Measurements from ENCODE around the gene TMED8. TPM values are rescaled to one million over a fixed set of nuclear protein-coding genes. Genes with fewer than 3 reads are reported as not detected.

Gene TMED8
- total RNA-seq, 1 donor from 2014 or later, result 31.3 TPM

DNA sequence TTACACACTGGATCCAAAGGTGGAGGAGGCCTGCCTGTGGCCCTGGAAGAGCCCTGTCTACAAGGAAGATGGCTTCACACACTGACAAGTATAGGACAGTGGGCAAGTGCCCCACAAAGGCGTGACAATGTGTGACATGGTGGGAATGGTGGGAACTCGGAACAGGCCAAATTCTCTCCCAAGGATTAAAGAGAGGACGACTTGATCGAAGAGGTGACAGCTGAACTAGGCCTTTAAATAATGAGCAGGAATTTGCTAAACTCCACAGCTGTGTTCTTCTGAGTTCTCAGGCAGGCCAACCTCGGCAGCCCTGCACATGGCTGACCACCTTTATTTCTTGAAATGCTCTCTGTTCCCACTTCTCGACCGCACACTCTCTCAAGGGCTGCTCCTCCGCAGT, 80.0 kb downstream of the TMED8 start:
- Mint-ChIP-seq H3K27me3 (no peaks in the 10 kb centered on the region), H3K27ac (no peak overlapping the region), H3K9me3 (no peaks in the 10 kb centered on the region), H3K4me1 (no peaks in the 10 kb centered on the region), H3K4me3 (no peak overlapping the region), H3K36me3 (ENCODE audit: low read depth) (peaks cover 55% of the 10 kb centered on the region)
- intact Hi-C loops (cut with micrococcal nuclease), result no loop called here
- no peak for DNase-seq
- CTCF ChIA-PET, result no interaction called here
- TF ChIP-seq, protein P1, sequence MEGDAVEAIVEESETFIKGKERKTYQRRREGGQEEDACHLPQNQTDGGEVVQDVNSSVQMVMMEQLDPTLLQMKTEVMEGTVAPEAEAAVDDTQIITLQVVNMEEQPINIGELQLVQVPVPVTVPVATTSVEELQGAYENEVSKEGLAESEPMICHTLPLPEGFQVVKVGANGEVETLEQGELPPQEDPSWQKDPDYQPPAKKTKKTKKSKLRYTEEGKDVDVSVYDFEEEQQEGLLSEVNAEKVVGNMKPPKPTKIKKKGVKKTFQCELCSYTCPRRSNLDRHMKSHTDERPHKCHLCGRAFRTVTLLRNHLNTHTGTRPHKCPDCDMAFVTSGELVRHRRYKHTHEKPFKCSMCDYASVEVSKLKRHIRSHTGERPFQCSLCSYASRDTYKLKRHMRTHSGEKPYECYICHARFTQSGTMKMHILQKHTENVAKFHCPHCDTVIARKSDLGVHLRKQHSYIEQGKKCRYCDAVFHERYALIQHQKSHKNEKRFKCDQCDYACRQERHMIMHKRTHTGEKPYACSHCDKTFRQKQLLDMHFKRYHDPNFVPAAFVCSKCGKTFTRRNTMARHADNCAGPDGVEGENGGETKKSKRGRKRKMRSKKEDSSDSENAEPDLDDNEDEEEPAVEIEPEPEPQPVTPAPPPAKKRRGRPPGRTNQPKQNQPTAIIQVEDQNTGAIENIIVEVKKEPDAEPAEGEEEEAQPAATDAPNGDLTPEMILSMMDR (IDR thresholded peaks at IDR 0.05), result no peak
- ATAC-seq (ENCODE audit: low read depth), result no peak
- POLR2A ChIA-PET, result no interaction called here

DNA sequence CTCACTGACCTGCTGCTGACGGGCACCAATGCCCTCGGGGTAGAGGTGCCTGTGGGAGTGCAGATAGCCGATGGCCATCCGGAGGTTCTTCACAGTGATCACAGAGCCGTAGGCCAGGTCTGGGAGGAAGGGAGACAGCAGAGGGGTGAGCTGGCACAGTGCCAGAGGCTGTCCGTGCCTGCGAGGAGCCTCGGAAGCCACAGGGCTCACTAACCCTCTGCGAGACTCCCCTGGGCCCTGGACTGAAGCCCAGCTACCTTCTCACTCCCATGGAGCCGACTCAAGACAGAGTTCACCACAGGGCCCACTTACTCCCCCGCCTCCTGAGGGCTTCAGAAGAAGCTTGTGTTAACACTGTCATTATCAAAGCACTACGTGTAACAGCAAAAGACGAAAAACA, 80.7 kb downstream of the TMED8 start:
- Mint-ChIP-seq H3K27ac (no peak overlapping the region), H3K4me3 (no peak overlapping the region), H3K9me3 (no peaks in the 10 kb centered on the region), H3K4me1 (no peaks in the 10 kb centered on the region), H3K27me3 (no peaks in the 10 kb centered on the region), H3K36me3 (ENCODE audit: low read depth) (peaks cover 55% of the 10 kb centered on the region)
- ChIA-PET POLR2A (no interaction called here), CTCF (no interaction called here)
- TF ChIP-seq, protein P1 (IDR thresholded peaks at IDR 0.05), result no peak
- ATAC-seq (ENCODE audit: low read depth), result no peak
- intact Hi-C loops (cut with micrococcal nuclease), result no loop called here
- DNase-seq, result no peak

DNA sequence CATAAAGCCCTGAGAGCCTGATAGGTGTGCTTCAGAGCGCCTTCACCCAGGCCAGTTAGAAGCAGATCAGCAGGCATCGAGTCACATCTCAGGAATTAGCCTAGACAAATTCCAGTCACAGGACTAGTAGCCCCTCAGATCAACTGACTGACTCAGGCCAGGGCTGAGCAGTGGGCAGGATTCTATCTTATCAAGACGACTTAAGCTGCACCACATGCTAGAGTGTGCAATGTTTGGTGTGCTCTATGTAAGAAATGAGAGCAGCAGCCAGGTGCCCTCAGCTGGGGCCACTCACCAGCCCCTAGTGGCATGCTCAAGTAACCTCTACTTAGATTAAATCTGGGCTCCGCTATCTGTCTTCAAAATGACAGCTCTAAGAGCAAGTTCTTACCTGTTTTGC, 86.2 kb downstream of the TMED8 start:
- TF ChIP-seq, protein P1 (IDR thresholded peaks at IDR 0.05), result no peak
- ATAC-seq (ENCODE audit: low read depth) (no peak), DNase-seq (no peak)
- H3K27ac Mint-ChIP-seq, result no peak overlapping the region
- intact Hi-C loops (cut with micrococcal nuclease), result no loop called here
- H3K4me3 Mint-ChIP-seq, result no peak overlapping the region
- no peaks in the 10 kb centered on the region for H3K27me3 Mint-ChIP-seq
- peaks cover 54% of the 10 kb centered on the region for H3K36me3 Mint-ChIP-seq (ENCODE audit: low read depth)
- ChIA-PET CTCF (no interaction called here), POLR2A (no interaction called here)
- no peaks in the 10 kb centered on the region for H3K9me3 Mint-ChIP-seq
- no peaks in the 10 kb centered on the region for H3K4me1 Mint-ChIP-seq

DNA sequence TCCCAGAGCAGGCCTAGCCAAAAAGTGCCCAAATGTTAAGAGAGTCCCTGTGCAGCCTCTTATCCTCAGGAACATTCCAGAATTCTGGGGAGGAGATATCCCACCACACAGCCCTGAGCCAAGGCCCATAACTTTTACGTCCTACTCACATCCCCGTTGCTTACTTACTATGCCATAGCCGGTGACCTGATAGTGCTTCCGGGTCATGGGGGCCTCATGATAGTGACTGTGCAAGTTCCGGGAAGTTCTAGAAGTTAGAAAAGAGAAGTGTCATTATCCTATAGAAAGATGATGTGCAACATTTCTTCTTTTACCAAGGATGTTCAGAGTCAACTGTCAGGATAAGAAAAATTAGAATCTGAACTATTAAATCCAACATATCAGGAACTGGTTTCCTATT, 90.3 kb downstream of the TMED8 start:
- Mint-ChIP-seq H3K27ac (no peak overlapping the region), H3K36me3 (ENCODE audit: low read depth) (peaks cover 58% of the 10 kb centered on the region), H3K4me3 (no peak overlapping the region), H3K27me3 (no peaks in the 10 kb centered on the region), H3K4me1 (no peaks in the 10 kb centered on the region), H3K9me3 (no peaks in the 10 kb centered on the region)
- no peak for DNase-seq
- ATAC-seq (ENCODE audit: low read depth), result no peak
- TF ChIP-seq, protein P1 (IDR thresholded peaks at IDR 0.05), result no peak
- ChIA-PET CTCF (no interaction called here), POLR2A (no interaction called here)
- intact Hi-C loops (cut with micrococcal nuclease), result no loop called here

Other genes with a start within 250 kb of the TMED8 start
- gene ZDHHC22, start 235.3 kb downstream of the TMED8 start, total RNA-seq, result not detected in 2 replicates
- gene TMEM63C, start 195.3 kb downstream of the TMED8 start, total RNA-seq, result 0.15 and 1.5 TPM in 2 replicates
- gene NGB, start 105.9 kb downstream of the TMED8 start, total RNA-seq, result not detected in 2 replicates
- gene POMT2, start 56.2 kb downstream of the TMED8 start, total RNA-seq, result 28.7 and 30.8 TPM in 2 replicates
- 17.5 and 22.2 TPM in 2 replicates for gene GSTZ1, start 56.1 kb downstream of the TMED8 start, total RNA-seq
- gene SAMD15, start 285 bp upstream of the TMED8 start, total RNA-seq, result 0.71 and 1.00 TPM in 2 replicates
- gene NOXRED1, start 46.4 kb upstream of the TMED8 start, total RNA-seq, result 0.27 and 1.0 TPM in 2 replicates
- 15.1 and 15.3 TPM in 2 replicates for gene VIPAS39, start 80.5 kb upstream of the TMED8 start, total RNA-seq
- gene AHSA1, start 81.0 kb upstream of the TMED8 start, total RNA-seq, result 169 and 175 TPM in 2 replicates
- 0.07 TPM in 1 of 2 replicates, not detected in the other for gene ISM2, start 121.7 kb upstream of the TMED8 start, total RNA-seq
- gene SPTLC2, start 239.5 kb upstream of the TMED8 start, total RNA-seq, result 34.1 and 43.8 TPM in 2 replicates